NCI-H510A treated with DMSO at 0.1 percent for 48 hours (cell line): ENCODE measurements around the gene CLCN6.

ENCODE experiments used
- DNase-seq: peaks from one replicate; lab custom pipeline; 2025; lab: John Stamatoyannopoulos, UW

The CLCN6 gene, protein sequence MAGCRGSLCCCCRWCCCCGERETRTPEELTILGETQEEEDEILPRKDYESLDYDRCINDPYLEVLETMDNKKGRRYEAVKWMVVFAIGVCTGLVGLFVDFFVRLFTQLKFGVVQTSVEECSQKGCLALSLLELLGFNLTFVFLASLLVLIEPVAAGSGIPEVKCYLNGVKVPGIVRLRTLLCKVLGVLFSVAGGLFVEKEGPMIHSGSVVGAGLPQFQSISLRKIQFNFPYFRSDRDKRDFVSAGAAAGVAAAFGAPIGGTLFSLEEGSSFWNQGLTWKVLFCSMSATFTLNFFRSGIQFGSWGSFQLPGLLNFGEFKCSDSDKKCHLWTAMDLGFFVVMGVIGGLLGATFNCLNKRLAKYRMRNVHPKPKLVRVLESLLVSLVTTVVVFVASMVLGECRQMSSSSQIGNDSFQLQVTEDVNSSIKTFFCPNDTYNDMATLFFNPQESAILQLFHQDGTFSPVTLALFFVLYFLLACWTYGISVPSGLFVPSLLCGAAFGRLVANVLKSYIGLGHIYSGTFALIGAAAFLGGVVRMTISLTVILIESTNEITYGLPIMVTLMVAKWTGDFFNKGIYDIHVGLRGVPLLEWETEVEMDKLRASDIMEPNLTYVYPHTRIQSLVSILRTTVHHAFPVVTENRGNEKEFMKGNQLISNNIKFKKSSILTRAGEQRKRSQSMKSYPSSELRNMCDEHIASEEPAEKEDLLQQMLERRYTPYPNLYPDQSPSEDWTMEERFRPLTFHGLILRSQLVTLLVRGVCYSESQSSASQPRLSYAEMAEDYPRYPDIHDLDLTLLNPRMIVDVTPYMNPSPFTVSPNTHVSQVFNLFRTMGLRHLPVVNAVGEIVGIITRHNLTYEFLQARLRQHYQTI

DNA sequence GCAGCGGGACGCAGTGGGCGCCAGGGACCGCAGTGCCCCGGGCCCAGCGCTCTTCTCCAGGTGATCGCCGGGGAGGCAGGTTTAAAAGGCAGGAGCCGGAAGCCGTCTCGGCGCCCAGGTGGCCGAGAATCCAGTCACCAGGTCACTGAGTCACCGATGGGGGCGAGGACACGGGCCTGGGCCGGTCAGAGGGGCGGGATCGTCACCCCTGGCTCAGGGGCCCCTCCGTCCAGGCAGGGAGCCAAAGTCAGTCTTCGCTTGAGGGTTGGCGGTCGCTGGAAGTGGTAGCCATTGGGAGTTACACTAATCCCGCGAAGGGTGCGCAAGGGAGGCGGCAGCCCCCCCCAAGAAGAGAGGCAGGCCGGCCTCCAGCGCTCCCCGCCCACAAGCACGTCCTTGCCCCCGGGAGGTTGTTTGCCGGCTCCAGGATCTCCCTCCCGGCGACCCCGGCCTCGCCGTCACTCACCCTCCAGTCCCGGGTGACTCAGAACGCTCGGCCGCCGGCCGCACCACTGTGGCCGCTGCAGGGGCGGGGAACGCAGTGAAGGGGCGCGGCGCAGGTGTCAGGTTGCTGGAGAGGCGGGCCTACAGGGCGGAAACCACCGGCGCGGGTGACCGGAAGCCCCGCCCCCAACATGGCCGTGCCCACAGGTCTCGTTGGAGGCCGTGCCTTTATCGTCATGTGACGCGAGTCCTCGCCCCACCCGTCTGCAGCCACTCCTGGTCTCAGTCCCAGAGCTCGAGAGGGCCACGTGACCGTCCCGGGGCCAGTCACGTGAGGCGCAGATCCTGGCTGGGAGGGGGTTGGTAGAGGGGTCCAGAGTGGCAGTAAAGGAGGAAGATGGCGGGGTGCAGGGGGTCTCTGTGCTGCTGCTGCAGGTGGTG, at the start of gene CLCN6, which contains the start of gene MTHFR:
CLCN6 (plus strand) TSS at position 770 of the 885 bp plus-strand sequence; CDS start at position 842, 72 bp downstream.
MTHFR (minus strand) TSS at position 543 of the 885 bp plus-strand sequence. CDS start 2,848 bp downstream, outside the sequence.
- DNase-seq = peak; percentile 99

DNA sequence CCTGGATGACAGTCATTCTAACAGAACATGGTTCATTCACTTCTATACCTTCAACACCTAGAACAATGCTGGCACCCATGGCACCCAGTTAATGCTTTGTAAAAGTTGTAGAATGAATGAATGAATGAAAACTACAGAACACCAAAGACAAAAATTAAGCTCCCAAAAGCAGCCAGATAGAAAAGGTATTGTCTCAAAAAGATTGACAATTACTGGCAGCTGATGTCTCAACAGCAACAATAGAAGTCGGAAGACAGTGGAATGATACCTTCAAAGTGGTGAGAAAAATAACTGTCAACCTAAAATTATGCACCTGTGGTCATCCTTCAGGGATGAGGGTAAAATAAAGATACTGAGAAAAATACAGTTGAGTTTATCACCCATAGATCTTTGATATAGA, 48.9 kb upstream of the CLCN6 start:
- DNase-seq = no peak

DNA sequence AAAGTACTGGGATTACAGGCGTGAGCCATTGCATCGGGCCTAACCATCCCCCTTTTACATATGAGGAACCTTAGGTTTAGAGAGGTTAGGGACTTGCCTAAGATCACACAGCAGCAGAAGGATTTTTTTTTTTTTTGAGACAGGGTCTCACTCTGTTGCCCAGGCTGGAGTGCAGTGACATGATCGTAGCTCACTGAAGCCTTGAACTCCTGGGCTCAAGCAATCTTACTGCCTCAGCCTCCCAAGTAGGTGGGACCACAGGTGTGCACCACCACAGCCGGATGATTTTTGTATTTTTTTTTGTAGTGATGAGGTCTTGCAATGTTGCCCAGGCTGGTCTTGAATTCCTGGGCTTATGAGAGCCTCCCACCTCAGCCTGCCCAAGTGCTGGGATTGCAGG, 46.2 kb upstream of the CLCN6 start:
- no peak for DNase-seq

DNA sequence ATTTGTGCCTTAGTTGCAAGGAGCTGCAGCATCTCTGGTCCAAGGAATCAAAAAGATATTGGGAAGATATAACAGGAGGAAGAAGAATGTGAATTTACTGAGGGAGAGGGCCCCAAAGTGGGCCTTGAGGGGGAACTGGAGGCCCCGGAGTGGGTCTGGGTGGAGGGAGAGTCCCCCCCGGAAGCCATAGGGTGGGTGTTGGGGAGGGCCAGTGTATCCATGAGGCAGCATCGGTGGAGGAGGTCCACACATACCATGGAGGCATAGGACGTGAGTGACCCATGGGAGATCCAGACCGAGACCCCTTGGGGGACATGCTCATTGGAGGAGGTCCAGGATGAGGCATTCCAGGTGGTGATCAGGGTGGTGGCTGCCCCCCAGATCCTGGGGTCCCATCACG, 44.7 kb upstream of the CLCN6 start:
- no peak for DNase-seq

DNA sequence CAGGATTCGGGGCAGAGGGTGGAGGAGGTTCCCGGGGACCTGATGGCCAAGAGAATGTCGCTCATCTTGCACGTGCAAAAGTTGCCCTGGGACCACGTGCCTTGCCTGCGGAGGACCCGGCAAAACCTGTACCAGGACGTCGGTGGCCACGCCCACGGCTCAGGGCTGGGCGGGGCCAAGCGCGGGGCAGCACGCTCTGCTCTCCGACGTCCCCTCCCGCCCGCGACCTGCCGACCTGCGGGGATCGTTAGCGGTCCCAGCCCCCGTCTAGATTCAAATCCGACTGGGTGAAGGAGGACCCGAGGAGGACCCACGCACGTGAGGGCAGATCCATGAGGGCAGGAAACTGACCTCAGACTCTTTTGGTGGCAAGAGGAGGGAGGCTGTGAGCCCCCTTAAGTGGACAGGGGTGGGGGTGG, 44.0 kb upstream of the CLCN6 start, which contains the start of gene C1orf167:
C1orf167 (plus strand) TSS at position 206 of the 419 bp plus-strand sequence. CDS start 2,208 bp downstream, outside the sequence.
- DNase-seq = no peak

DNA sequence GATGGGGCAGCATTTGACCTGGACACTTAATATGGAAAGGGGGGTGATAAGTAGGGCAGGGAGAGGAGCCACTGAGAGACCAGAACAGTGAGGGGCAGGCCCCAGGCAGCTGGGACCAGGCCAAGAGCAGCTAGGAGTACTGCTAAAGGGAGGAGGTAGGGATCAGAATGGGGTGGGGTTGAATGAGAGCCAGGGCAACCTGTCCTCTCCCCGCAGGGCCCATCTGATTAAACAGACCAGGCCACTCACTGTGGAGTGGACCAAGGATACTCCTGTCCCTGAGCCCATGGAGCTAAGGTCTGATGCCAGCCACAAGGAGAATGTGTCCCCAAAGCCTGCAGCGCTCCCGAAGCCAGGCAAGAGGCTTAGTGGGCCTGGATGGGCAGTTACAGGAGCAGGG, 41.9 kb upstream of the CLCN6 start:
- DNase-seq = no peak

DNA sequence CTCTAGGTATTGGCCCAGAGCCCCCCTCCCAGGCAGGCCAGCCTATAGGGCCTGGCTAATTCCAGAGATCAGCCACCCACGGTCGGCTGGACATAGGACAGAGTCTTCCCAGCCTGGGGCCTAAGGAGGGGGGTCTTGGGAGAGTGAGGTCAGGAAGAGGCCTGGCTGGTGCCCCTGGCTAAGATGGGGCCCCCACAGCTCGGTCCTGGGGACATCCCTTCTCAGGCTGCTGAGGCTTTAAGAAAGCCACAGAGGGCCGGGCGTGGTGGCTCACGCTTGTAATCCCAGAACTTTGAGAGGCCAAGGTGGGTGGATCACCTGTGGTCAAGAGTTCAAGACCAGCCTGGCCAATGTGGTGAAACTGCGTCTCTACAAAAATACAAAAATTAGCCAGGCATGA, 41.5 kb upstream of the CLCN6 start:
- no peak for DNase-seq

DNA sequence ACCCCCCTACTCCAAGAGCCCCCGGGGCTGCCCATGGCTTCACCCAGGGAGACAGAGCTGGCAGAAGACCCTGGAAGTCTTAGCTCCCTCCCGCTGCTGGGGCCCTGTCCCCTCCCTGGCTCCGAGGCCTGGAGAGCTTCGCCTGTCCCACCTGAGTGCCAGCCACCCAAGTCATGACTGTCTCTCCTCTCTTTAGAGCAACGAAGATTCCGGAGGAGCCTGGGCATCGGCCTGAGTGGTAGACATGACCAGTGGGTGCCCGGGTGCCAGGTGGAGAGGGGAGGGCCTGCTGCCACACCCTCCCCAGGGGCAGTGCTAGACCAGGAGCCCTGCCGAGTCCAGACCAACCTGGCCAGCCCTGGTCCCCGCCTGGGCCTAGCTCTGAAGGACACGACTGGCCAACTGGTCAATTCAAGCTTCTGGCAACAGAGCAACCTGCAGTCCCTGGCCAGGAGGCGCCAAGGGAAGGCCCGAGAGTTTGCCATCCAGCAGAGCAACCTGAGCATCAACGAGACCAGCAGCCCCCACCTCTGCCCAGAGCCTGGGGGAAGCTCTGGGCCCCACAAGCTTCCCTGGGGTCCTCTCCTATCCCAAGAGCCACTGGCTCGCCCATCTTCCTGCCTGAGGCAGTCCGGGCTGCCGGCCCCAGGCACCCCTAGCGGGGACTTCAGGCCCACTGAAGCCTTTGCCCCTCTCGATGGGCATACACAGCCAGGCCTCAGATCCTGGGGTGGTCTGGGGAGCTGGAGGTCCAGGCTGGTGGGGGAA, 40.1 kb upstream of the CLCN6 start:
- DNase-seq = no peak

DNA sequence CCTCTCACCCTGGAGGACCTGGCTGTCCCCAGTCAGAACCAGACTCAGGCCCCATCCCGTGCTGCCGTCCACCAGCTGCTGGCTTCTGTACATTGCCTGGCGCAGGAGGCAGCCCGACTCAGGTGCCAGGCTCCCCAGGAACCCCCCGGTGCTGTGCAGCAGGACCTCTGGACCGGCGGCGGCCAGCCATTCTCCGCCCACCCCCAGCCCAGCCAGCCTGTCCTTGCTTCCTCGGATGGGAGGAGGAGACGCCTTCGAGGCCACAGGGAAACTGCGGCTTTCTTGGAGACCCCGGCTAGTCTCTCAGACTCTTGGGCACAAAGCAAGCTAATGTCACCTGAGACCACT, 39.6 kb upstream of the CLCN6 start:
- DNase-seq = no peak

DNA sequence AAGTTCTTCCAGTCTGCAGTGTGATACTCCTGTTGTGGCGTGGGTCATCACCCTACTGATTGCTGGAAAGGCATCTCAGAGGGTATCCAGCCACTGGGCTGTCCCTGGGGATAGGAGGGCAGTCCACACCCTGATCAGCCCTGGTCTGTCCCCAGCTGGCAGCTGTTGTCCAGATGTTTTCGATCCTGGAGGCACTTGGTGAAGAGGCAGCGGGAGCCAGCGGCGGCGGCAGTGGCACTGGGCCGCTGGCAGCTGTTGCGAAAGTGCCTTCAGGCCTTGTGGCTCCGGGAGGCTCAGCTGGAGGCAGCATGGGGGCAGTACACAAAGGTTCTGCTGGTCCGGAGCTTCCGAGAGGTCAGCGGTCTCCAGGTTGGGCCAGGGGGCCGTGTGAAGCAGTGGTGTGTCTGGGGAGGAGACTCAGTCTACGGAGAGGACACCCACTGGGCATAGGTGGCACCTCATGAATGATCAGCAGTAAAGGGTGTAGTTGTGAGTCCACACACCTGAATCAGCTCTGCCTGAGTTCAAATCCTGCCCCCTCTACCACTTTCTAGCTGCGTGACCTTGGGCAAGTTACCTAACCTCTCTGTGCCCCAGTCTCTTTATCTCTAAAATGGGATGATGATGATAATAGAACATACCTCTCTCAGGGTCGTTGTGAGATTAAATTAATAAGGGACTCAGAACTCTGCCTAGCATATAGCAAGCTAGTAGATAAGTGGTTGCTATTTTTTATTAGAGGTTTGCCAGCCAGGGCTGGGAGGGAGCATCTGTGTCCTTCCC, 37.9 kb upstream of the CLCN6 start:
- no peak for DNase-seq

DNA sequence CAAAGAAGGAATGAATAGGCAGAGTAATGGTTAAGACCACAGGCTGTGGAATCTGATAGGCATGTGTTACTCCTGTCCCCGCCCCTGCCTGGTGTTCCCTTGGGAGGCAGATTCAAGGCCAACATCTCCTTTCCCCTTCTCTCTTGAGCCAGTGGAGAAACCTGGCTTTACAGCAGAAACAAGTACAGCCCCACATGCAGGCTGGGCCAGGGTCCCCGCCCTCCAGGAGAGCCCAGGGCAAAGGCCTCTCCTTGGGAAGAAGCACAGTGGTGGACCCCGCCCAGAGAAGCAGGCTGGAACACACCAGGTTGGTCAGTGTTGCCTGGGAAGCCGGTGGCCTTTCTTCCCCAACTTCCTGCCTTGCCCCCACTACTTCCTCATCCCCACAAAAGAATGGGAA, 37.2 kb upstream of the CLCN6 start:
- no peak for DNase-seq

DNA sequence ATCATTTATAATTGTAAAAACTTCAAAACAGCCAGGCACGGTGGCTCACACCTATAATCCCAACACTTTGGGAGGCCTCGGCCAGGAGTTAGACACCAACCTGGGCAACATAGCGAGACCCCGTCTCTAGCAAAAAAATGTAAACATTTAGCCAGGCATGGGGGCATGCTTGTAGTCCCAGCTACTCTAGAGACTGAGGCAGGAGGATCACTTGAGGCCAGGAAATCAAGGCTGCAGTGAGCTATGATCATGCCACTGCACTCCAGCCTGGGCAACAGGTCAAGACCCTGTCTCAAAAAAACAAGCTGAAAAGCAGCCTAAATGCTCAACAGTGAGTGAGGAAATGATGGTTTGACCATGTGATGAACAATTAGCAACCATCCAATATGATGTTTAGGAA, 36.7 kb upstream of the CLCN6 start:
- DNase-seq = no peak

DNA sequence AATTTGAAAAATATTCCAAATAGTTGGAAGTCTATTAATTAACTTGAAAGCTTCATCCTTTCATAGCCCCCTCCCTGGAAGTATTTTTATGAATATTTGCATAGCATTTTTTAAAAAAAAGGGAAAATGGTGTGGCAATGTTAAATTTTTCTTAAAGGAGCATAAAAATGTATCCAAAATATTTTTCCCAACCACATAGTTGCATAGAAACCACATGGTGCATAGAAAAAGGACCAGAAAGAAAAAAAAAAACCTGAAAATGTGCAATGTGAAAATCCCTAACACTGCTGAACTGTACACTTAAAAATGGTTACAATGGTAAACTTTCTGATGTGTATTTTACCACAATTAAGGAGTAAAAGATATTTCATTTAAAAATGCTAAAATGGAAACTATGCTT, 36.0 kb upstream of the CLCN6 start:
- no peak for DNase-seq

DNA sequence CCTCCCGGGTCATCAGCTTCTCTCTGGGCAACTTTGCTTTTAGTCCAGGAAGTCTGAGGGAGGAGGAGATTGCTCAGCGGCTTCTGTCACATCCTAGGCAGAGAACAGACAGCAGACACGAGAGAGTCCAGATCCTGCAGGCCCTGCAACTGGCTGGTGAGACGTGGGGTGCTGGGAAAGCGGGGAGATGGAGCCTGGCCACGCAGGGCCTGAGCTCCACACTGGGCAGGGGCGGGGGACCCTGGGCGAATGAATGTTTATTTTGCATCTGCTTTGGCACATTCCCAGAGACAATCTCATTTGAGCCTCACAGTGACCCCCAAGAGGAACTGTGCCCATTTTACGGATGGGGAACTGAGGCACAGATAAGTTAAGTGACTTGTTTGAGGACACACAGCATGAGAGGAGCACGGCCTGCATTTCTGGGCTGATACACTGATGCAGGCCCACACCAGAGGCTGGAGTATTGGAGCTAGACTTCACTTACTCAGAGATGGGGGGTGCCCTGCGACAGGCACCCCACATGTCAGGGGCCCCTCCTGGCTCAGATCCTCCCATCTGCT, 34.4 kb upstream of the CLCN6 start:
- no peak for DNase-seq

DNA sequence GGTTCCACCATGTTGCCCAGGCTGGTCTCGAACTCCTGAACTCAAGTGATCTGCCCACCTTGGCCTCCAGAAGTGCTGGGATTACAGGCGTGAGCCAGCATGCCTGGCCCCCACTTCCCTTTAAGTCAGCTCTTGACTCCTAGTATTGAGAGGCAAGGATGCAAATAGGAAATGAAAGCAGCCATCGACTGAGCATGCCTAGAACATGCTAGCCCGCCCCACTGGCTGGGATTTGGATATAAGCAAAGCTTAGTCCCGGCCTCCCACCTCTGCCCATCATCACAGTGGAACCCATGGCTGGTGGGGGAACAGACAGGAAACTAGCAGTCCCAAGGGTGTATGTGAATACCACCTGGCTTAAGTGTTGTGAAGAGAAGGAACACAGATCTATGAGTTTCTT, 33.5 kb upstream of the CLCN6 start:
- no peak for DNase-seq

DNA sequence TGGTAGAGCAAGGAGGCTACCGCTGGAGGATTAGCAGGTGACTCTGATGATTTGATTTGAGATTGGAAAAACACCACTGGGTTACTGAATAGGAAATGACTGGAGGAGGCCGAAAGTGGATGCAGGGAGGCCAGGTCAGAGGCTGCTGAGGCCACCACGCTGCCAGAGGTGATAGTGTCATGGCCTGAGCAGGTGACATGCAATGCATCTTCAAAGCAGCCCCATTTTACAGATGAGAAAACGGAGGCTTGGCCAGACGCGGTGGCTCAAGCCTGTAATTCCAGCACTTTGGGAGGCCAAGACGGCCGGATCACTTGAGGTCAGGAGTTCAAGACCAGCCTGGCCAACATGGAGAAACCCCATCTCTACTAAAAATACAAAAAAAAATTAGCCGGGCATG, 31.2 kb upstream of the CLCN6 start:
- DNase-seq = no peak

DNA sequence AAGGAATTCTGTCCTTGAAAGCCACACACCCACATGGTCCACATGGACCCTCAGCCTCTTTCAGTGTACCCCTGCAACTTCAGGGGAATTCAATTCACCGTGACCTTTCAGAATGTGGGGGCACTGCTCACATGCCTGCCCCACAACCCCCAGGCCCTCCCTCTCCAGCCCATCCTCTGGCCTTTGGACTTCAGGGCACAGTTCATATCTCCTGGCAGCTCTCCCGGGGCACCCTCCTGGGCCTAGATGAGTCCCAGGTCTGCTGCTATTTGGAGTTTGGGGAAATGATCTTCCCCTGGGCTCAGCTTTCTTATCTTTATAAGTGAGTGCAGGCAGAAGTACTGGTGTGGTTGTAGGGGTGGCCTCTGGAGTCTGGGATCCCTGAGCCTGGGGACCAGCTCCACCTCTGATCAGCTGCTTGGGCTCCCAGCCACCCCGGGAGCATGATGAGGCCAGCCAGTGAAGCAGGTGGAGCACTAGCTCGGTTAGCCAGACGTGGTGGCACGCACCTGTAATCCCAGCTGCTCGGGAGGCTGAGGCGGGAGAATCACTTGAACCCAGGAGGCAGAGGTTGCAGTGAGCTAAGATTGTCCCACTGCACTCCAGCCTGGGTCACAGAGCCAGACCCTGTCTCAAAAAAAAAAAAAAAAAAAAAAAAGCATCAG, 28.2 kb upstream of the CLCN6 start:
- no peak for DNase-seq

DNA sequence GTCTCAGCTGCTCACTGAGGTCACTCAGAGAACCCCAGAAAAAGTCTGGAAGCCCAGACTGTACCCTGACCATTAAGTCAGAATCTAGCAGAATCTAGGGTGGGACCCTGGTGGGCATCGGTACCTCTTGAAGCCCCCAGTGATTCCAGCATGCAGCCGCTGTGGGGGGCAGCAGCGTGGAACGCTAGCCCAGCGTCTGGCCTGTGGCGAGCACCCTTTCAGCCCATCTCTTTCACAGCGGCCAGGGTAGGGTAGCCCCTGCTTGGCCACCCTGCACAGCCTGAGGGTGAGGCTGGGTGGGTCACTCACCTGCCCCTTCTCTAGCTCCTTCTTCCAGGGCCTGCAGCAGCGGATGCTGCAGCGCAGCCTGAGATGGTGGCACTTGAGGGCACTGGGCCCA, 27.7 kb upstream of the CLCN6 start:
- DNase-seq = no peak

DNA sequence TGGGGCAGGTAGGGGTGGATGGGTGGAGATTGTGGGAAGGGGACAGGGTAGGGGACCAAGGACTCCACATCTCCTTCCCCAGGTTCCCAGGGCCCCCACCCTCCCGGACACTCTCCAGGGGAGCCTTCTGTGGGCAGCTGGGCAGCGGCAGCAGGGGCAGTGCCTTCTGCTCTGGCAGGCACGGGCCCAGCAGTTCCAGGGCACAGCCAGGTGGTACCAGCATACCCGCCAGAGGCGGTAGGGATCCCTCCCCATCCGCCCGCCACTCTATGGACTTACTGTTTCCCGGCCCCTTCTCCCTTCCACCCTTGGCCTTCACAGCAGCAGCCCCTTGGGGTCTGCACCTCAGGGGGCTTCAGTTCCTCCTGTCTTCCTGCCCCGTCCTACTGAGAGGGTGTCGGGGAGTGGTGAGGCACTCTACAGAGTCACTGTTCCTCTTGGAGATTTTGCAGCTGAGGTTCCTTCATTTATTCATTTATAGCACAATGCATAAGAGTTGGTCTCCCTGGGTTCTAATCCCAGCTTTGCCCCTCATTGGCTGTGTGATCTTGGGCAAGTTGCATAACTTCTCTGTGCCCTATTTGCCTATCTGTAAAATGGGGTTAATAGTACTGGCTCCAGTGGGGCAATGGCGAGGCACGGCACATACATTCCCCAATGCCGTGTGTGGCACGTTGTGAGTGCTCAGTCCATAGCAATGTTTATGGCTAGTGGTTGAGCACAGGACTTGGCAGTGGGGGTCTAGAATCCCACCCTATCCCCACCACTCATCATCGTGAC, 27.0 kb upstream of the CLCN6 start:
- DNase-seq = no peak
